Erythroblast (primary cell): ENCODE results near the gene SLF2.

ENCODE experiments used
- GATA1 ChIP-seq: IDR thresholded peaks from 2 replicates; pipeline ENCODE4 v1.6.1; 2011; ENCODE audit warnings: low read depth, mild to moderate bottlenecking, control low read depth, low read length, moderate library complexity
- POLR2A ChIP-seq: IDR thresholded peaks from 2 replicates; pipeline ENCODE4 v1.6.1; 2011; ENCODE audit warnings: mild to moderate bottlenecking, low read length

- no peak for TF ChIP-seq POLR2A
- TF ChIP-seq GATA1 = no peak
Measured at GRCh38 chr10:100901051-100901450, 11.7 kb upstream of the SLF2 start.
